Naive thymus-derived CD8-positive, alpha-beta T cell (primary cell): Measurements from ENCODE around the gene AFG1L. TPM values are rescaled to one million over a fixed set of nuclear protein-coding genes. Genes with fewer than 3 reads are reported as not detected.
"Not testable (repeated sequence)": the region's sequence is repeated elsewhere in the genome, so short reads cannot be mapped to it uniquely, and the experiment has no call there.

Experiments
- ATAC-seq, 2 donors: fragments of 150-1000 bp; cut with Tn5 transposase in 1 of 2; sonication (Bioruptor Pico), chemical (Tn5 transposase) in 1 of 2; 1 replicate in 1 of 2; 2 replicates in 1 of 2; pipeline ENCODE4 v1.10.0; 2021; ENCODE audit warnings: mild to moderate bottlenecking in 2 of 2, moderate library complexity in 2 of 2
- POLR2A ChIA-PET: fragments of 350-600 bp; sonication (Branson Sonifier 250); formaldehyde crosslinking; loops from one replicate; lab custom pipeline; 2021; ENCODE audit warnings: antibody characterized with exemption; lab: Charles Lee
- DNase-seq, 10 donors: peaks; one replicate each; pipeline versions ENCODE4 v3.0.0 to v3.0.0-alpha.2; 2020 to 2022
- H3K27ac Mint-ChIP-seq, 10 donors: one replicate each; pipeline ENCODE4 v1.8.0; 2020 to 2022; ENCODE audit warnings: mild to moderate bottlenecking in 10 of 10, mixed read lengths in 10 of 10, moderate library complexity in 4 of 10, inconsistent platforms in 1 of 10
- H3K27me3 Mint-ChIP-seq, 5 donors: one replicate each; pipeline ENCODE4 v1.8.0; 2021 to 2022; ENCODE audit warnings: mixed read lengths in 5 of 5
- H3K36me3 Mint-ChIP-seq, 3 donors: one replicate each; pipeline ENCODE4 v1.8.0; 2020 to 2022; ENCODE audit warnings: mixed read lengths in 3 of 3, mild to moderate bottlenecking in 2 of 3, inconsistent platforms in 1 of 3
- H3K4me1 Mint-ChIP-seq, 4 donors: one replicate each; pipeline ENCODE4 v1.8.0; 2021 to 2022; ENCODE audit warnings: mixed read lengths in 4 of 4
- H3K4me3 Mint-ChIP-seq, 10 donors: one replicate each; pipeline ENCODE4 v1.8.0; 2020 to 2022; ENCODE audit warnings: mild to moderate bottlenecking in 10 of 10, mixed read lengths in 10 of 10, moderate library complexity in 6 of 10, inconsistent platforms in 1 of 10
- H3K9me3 Mint-ChIP-seq, 9 donors: one replicate each; pipeline ENCODE4 v1.8.0; 2020 to 2022; ENCODE audit warnings: mixed read lengths in 9 of 9, mild to moderate bottlenecking in 3 of 9, inconsistent platforms in 1 of 9, moderate library complexity in 1 of 9
- polyA plus RNA-seq, 3 donors: library from polyadenylated mRNA; unstranded; fragments of 300-500 nt; fragmentation: Illumina TruSeq; gene quantifications; one replicate each; pipeline ENCODE4 v1.2.3, GENCODE V29; 2021
- total RNA-seq, 8 experiments: library from RNA in 2 of 8; stranded (reverse) in 2 of 8; gene quantifications; one replicate each; pipeline ENCODE4 v1.2.3 and lab custom pipeline; 2021 to 2026

Gene AFG1L
- total and polyA plus RNA-seq, 5 experiments from 2014 or later, result 2.8 to 8.7 (median 4.4) TPM

- peaks cover 6 to 26% (median 21%) of the 10 kb centered on the region in 3 donors for H3K36me3 Mint-ChIP-seq
- no peak overlapping the region for H3K4me3 Mint-ChIP-seq
- H3K27me3 Mint-ChIP-seq, result no peaks in the 10 kb centered on the region
- H3K9me3 Mint-ChIP-seq, result no peaks in the 10 kb centered on the region
- DNase-seq (no peak), ATAC-seq (no peak)
- no peak overlapping the region for H3K27ac Mint-ChIP-seq
- POLR2A ChIA-PET, result no interaction called here
- peaks cover 0 to 2% (median 0%) of the 10 kb centered on the region in 4 donors for H3K4me1 Mint-ChIP-seq
Observed at GRCh38 chr6:108359901-108360882, 65.3 kb downstream of the AFG1L start.

DNA sequence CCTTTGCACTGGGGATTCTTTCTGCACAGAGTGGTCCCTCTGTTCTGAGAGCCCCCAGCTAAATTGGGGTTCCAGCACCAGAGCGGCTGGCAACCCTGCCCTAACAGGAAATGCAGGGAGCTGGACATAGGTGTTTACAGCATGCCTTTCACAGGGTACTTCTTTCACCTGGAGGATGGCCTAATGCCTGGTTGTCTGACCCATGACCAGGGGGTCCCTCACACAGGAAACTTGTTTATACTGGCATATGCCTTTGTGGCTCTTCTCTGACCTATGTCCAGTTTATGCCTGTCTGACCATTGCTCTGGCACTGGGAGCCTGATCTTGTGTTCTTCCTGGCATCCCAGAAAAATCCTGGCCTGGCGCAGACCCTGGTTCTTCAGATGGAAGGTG is 66.1 kb downstream of the AFG1L start:
- no peaks in the 10 kb centered on the region for H3K27me3 Mint-ChIP-seq
- POLR2A ChIA-PET, result no interaction called here
- no peak for DNase-seq
- H3K9me3 Mint-ChIP-seq, result no peaks in the 10 kb centered on the region
- peaks cover 6 to 26% (median 21%) of the 10 kb centered on the region in 3 donors for H3K36me3 Mint-ChIP-seq
- no peak overlapping the region for H3K4me3 Mint-ChIP-seq
- no peak for ATAC-seq
- peaks cover 0 to 2% (median 0%) of the 10 kb centered on the region in 4 donors for H3K4me1 Mint-ChIP-seq
- no peak overlapping the region for H3K27ac Mint-ChIP-seq

DNA sequence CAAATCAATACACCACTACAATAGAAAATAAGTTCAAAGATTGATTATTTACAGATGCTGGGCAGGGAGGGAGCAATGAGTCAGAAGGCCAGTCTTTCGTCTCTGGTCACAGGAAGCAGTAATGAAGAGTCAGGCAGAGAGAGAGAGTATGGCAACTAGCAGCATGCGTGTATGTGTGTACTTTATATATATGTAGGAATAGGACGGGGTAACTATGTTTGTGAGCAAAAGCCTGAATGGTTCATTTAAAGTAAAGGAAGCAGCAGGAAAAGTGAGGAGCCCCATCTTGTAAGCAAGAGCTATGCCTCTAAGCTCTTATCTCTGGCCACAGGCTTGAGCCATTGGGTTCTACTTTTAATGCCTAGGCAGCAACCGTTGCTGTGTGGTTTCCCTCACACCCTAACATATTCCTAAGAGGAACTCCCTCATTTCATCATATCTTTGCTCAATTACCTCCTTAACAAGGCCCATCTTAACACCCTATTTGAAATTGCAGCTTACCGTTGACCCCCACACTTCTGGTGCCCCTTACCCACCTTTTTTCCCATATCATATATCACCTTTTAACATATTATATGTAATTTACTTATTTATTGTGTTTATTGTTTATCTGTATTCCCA is 66.6 kb downstream of the AFG1L start:
- Mint-ChIP-seq H3K4me3 (no peak overlapping the region), H3K27ac (no peak overlapping the region), H3K9me3 (no peaks in the 10 kb centered on the region), H3K27me3 (no peaks in the 10 kb centered on the region), H3K36me3 (peaks cover 6 to 26% (median 23%) of the 10 kb centered on the region in 3 donors), H3K4me1 (peaks cover 0 to 2% (median 0%) of the 10 kb centered on the region in 4 donors)
- no peak for ATAC-seq
- POLR2A ChIA-PET, result no interaction called here
- DNase-seq, result no peak

DNA sequence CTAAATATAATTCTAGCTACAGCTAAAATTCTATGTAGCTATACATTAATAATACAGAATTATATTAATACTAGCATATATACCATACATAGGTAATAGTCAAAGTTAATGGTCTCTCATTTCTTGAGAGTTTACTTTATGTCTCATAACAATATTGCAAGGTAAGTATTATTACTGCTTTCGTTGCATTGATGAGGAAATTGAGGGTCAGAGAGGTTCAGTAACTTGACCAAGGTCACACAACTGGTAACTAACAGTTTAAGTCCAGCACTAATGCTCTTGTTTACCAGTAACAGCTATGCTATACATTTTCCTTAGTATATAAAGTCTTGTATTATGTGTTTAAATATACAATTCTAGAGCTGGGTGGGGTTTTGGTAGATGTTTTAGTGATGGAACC is 67.6 kb downstream of the AFG1L start:
- ATAC-seq (no peak), DNase-seq (no peak)
- H3K27ac Mint-ChIP-seq, result no peak overlapping the region
- POLR2A ChIA-PET, result no interaction called here
- H3K27me3 Mint-ChIP-seq, result no peaks in the 10 kb centered on the region
- no peaks in the 10 kb centered on the region for H3K4me1 Mint-ChIP-seq
- no peaks in the 10 kb centered on the region for H3K9me3 Mint-ChIP-seq
- peaks cover 0 to 20% (median 17%) of the 10 kb centered on the region in 3 donors for H3K36me3 Mint-ChIP-seq
- H3K4me3 Mint-ChIP-seq, result no peak overlapping the region

- DNase-seq (no peak), ATAC-seq (no peak)
- POLR2A ChIA-PET, result no interaction called here
- Mint-ChIP-seq H3K27me3 (no peaks in the 10 kb centered on the region), H3K4me3 (no peak overlapping the region), H3K9me3 (no peaks in the 10 kb centered on the region), H3K27ac (no peak overlapping the region), H3K36me3 (peaks cover 0 to 15% (median 14%) of the 10 kb centered on the region in 3 donors), H3K4me1 (no peaks in the 10 kb centered on the region)
Observed at GRCh38 chr6:108363113-108363512, 68.3 kb downstream of the AFG1L start.

DNA sequence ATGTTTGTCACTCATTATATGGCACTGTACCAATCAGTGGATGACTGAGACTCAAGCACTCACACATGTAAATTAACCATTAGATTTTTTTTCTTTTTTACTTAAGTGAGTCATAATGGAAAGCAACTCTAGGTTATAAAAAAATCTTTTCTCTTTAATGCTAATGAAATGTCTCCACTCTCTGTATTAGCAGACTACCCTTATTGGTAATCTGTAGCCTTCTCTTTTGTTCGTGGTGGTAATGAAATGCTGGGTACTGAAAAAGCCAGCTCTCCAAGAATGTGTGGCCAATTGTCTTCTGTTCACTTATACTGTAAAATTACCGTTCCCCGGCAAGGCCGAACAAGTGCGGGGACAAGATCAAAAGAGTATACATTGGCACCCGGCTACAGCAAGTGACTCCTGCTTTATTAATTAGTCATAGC is 69.0 kb downstream of the AFG1L start:
- POLR2A ChIA-PET, result no interaction called here
- H3K36me3 Mint-ChIP-seq, result peaks cover 0 to 11% (median 8%) of the 10 kb centered on the region in 3 donors
- peak overlapping the region in 1 of 10 donors; percentile 80 for H3K27ac Mint-ChIP-seq
- DNase-seq (no peak), ATAC-seq (no peak)
- H3K4me3 Mint-ChIP-seq, result no peak overlapping the region
- H3K9me3 Mint-ChIP-seq, result no peaks in the 10 kb centered on the region
- no peaks in the 10 kb centered on the region for H3K27me3 Mint-ChIP-seq
- no peaks in the 10 kb centered on the region for H3K4me1 Mint-ChIP-seq

- Mint-ChIP-seq H3K36me3 (peaks cover 0 to 8% (median 6%) of the 10 kb centered on the region in 3 donors), H3K4me3 (no peak overlapping the region), H3K27me3 (no peaks in the 10 kb centered on the region), H3K9me3 (no peaks in the 10 kb centered on the region), H3K4me1 (no peaks in the 10 kb centered on the region), H3K27ac (no peak overlapping the region)
- ATAC-seq, result no peak
- POLR2A ChIA-PET, result no interaction called here
- DNase-seq, result no peak
Observed at GRCh38 chr6:108364470-108364869, 69.6 kb downstream of the AFG1L start.

DNA sequence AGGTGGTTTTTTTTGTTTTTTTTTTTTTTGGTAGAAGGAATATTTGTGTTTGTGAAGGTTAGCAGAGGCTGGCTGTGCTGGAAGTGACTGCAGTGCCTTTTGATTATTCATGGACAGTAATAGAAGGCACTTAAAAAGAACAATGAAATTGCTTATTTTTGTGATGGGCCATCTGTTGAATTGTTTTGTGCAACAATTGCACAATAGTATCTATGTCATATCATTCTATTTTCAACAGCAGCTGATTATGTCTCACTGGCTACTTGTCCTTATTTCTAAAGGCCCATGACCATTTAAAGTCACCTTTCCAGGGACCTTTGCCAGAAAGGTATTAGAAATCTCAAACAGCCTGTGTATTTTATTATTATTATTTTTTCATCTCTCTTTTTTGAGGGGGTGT is 70.6 kb downstream of the AFG1L start:
- H3K27ac Mint-ChIP-seq, result no peak overlapping the region
- no peak overlapping the region for H3K4me3 Mint-ChIP-seq
- POLR2A ChIA-PET, result no interaction called here
- H3K36me3 Mint-ChIP-seq, result peaks cover 0 to 8% (median 2%) of the 10 kb centered on the region in 3 donors
- ATAC-seq, result no peak
- H3K4me1 Mint-ChIP-seq, result no peaks in the 10 kb centered on the region
- DNase-seq, result no peak
- H3K27me3 Mint-ChIP-seq, result no peaks in the 10 kb centered on the region
- H3K9me3 Mint-ChIP-seq, result no peaks in the 10 kb centered on the region

DNA sequence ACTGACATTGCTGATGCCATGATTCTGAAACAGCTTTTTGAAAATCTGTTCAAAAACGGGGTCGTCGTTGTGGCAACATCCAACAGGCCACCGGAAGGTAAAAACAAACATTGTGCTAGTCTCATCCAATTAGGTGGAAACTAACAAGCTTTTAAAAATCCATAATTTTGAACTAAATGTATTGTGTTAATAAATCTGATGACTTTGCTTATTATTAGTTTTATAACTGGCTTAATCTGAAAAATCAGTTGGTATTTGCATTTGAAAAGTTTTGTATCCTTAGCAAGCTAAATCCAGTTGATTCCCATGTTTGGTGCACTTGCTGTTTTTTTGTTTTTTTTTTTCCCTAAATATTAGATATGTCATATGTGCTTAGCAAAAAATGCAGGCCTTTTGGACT is 71.4 kb downstream of the AFG1L start:
- H3K4me1 Mint-ChIP-seq, result no peaks in the 10 kb centered on the region
- DNase-seq, result no peak
- H3K36me3 Mint-ChIP-seq, result peaks cover 0 to 8% (median 2%) of the 10 kb centered on the region in 3 donors
- no peak for ATAC-seq
- H3K27ac Mint-ChIP-seq, result no peak overlapping the region
- no peaks in the 10 kb centered on the region for H3K9me3 Mint-ChIP-seq
- no peaks in the 10 kb centered on the region for H3K27me3 Mint-ChIP-seq
- POLR2A ChIA-PET, result no interaction called here
- H3K4me3 Mint-ChIP-seq, result no peak overlapping the region

DNA sequence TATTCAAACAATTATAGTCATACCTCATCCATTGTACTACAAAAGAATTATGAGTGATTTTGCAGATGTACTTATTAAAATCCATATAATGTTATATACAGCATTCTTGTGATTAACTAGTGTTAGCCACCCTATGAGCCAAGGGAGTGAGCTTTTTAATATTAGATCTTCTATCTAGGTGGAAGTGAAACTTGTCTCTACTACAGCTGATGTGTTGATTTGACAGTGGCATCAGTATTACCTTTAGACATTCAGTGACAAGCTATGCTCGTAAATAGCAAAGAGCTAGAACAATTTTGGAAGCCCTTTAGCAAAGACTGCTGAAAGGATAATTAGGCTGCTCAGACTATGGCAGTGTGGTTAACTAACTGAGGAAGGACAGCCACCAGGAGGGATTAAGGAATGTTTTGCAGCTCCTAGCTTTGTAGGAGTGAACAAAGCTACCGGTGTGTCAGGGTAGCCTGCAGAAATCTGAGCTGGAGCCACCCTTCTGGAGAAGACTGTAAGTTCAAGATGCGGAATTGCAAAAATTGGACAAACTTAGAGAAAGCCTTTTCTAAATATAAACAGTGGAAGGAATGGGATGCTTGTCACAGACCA is 73.7 kb downstream of the AFG1L start:
- POLR2A ChIA-PET, result no interaction called here
- Mint-ChIP-seq H3K4me1 (no peaks in the 10 kb centered on the region), H3K4me3 (no peak overlapping the region), H3K36me3 (peaks cover 3 to 17% (median 11%) of the 10 kb centered on the region in 3 donors), H3K27ac (no peak overlapping the region), H3K27me3 (no peaks in the 10 kb centered on the region), H3K9me3 (no peaks in the 10 kb centered on the region)
- ATAC-seq (no peak), DNase-seq (no peak)

DNA sequence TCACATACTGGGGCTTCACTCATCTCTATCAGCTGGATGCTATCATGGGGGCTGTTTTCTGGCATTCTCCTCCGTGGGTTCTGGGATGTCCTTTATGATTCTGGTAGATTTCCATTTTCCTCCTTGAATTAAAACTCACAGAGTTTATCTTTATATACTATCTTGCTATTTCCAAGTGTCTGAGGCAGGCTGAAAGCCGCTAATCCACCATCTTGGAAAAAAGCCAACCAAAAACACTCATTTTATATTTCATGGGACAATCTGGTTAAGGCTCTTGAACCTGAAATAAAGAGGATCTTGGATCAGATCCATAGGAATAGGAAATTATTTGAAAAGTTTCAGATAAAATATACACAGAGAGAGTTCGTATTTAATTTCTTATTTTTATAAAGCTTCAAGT is 86.0 kb downstream of the AFG1L start:
- Mint-ChIP-seq H3K4me3 (no peak overlapping the region), H3K4me1 (peaks cover 0 to 3% (median 0%) of the 10 kb centered on the region in 4 donors), H3K36me3 (peaks cover 17 to 39% (median 32%) of the 10 kb centered on the region in 3 donors), H3K27ac (no peak overlapping the region), H3K9me3 (peaks cover 0 to 10% (median 0%) of the 10 kb centered on the region in 9 donors), H3K27me3 (no peaks in the 10 kb centered on the region)
- DNase-seq (no peak), ATAC-seq (no peak)
- POLR2A ChIA-PET, result no interaction called here

GRCh38 chr6:108383981-108384380 is 89.1 kb downstream of the AFG1L start:
- peaks cover 0 to 3% (median 0%) of the 10 kb centered on the region in 9 donors for H3K9me3 Mint-ChIP-seq
- no peak for DNase-seq
- H3K27me3 Mint-ChIP-seq, result no peaks in the 10 kb centered on the region
- POLR2A ChIA-PET, result no interaction called here
- no peak overlapping the region for H3K4me3 Mint-ChIP-seq
- no peak for ATAC-seq
- H3K4me1 Mint-ChIP-seq, result no peaks in the 10 kb centered on the region
- peaks cover 5 to 18% (median 18%) of the 10 kb centered on the region in 3 donors for H3K36me3 Mint-ChIP-seq
- no peak overlapping the region for H3K27ac Mint-ChIP-seq

- ATAC-seq, result not testable (repeated sequence)
Observed at GRCh38 chr6:108389190-108389589, 94.3 kb downstream of the AFG1L start.

More at GRCh38 chr6:108389190-108389589, 94.3 kb downstream of the AFG1L start:
- H3K36me3 Mint-ChIP-seq, result peaks cover 0 to 20% (median 8%) of the 10 kb centered on the region in 3 donors
- H3K27ac Mint-ChIP-seq, H3K4me3 Mint-ChIP-seq, H3K4me1 Mint-ChIP-seq, H3K27me3 Mint-ChIP-seq, H3K9me3 Mint-ChIP-seq, DNase-seq, POLR2A ChIA-PET: not testable (repeated sequence)
